HG03457 (cell line): ENCODE data around the gene CAPN5.
"Not testable (repeated sequence)": the region's sequence is repeated elsewhere in the genome, so short reads cannot be mapped to it uniquely, and the experiment has no call there.

Experiments
- ATAC-seq: cut with Tn5 transposase; IDR thresholded peaks from one replicate; pipeline ENCODE4 v1.9.1; 2021; ENCODE audit warnings: moderate number of reproducible peaks; ENCODE audit not compliant: unreplicated experiment

CAPN5 gene

GRCh38 chr11:77042111-77042726, 24.6 kb upstream of the CAPN5 start:
- no peak for ATAC-seq

GRCh38 chr11:77044356-77044755, 22.4 kb upstream of the CAPN5 start:
- ATAC-seq, result no peak

- no peak for ATAC-seq
Observed at GRCh38 chr11:77044886-77045285, 21.9 kb upstream of the CAPN5 start.

GRCh38 chr11:77046060-77046501, 20.7 kb upstream of the CAPN5 start:
- ATAC-seq, result no peak

- peak; percentile 68 for ATAC-seq
Observed at GRCh38 chr11:77047007-77047927, 19.5 kb upstream of the CAPN5 start.

GRCh38 chr11:77047928-77048446, 18.8 kb upstream of the CAPN5 start:
- not testable (repeated sequence) for ATAC-seq

- ATAC-seq, result no peak
Observed at GRCh38 chr11:77049026-77049425, 17.7 kb upstream of the CAPN5 start.

GRCh38 chr11:77051511-77051910, 15.3 kb upstream of the CAPN5 start:
- ATAC-seq, result no peak

GRCh38 chr11:77052518-77052917, 14.3 kb upstream of the CAPN5 start:
- no peak for ATAC-seq

- no peak for ATAC-seq
Observed at GRCh38 chr11:77053217-77054015, 13.4 kb upstream of the CAPN5 start.

GRCh38 chr11:77054084-77054483, 12.7 kb upstream of the CAPN5 start:
- no peak for ATAC-seq

- no peak for ATAC-seq
Observed at GRCh38 chr11:77055101-77055561, 11.6 kb upstream of the CAPN5 start.

- no peak for ATAC-seq
Observed at GRCh38 chr11:77055913-77056312, 10.9 kb upstream of the CAPN5 start.

GRCh38 chr11:77056814-77057402, 9.9 kb upstream of the CAPN5 start:
- ATAC-seq, result no peak

GRCh38 chr11:77057938-77058474, 8.8 kb upstream of the CAPN5 start:
- no peak for ATAC-seq

- no peak for ATAC-seq
Observed at GRCh38 chr11:77058900-77059299, 7.9 kb upstream of the CAPN5 start.

GRCh38 chr11:77059806-77060205, 7.0 kb upstream of the CAPN5 start:
- no peak for ATAC-seq

GRCh38 chr11:77060234-77060633, 6.5 kb upstream of the CAPN5 start:
- no peak for ATAC-seq

- ATAC-seq, result not testable (repeated sequence)
Observed at GRCh38 chr11:77061258-77061657, 5.5 kb upstream of the CAPN5 start.

- no peak for ATAC-seq
Observed at GRCh38 chr11:77062924-77063323, 3.8 kb upstream of the CAPN5 start.
